Measurements from ENCODE around the gene TRIM26.
"Not testable (repeated sequence)": the region's sequence is repeated elsewhere in the genome, so short reads cannot be mapped to it uniquely, and the experiment has no call there.

TRIM26 gene

DNA sequence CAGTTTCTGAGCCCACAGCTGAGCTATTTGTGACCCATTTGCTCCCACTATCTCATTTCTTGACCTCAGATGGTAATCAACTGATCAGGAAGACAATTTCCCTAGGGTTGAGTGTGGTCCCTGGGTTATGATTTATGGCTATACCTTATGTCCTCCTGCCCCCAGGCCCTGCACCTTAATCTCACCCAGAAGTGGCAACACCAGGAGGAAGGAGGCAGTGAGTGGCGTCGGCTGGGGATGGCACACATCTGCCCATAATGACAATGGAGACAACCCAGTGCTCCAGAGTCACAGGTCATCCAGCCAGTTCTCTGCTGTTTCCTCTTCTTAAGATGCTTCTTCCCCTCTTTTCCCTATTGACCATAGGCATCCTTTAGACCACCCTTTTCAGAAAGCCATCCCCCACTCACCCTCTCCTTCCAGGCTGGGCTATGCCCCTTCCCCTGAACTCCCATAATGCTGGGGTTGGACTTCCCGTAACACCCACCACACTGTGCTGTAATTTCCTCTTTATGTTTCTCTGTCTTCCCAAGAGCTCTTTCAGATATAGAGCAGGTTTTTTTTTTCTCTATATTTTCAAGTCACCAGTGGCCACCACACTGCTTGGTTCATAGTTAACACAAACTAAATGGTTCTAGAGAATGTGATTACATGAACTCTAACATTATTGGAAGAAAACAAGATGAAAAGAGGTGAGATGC lies 60.1 kb downstream of the TRIM26 start:
- no peak for DNase-seq

DNA sequence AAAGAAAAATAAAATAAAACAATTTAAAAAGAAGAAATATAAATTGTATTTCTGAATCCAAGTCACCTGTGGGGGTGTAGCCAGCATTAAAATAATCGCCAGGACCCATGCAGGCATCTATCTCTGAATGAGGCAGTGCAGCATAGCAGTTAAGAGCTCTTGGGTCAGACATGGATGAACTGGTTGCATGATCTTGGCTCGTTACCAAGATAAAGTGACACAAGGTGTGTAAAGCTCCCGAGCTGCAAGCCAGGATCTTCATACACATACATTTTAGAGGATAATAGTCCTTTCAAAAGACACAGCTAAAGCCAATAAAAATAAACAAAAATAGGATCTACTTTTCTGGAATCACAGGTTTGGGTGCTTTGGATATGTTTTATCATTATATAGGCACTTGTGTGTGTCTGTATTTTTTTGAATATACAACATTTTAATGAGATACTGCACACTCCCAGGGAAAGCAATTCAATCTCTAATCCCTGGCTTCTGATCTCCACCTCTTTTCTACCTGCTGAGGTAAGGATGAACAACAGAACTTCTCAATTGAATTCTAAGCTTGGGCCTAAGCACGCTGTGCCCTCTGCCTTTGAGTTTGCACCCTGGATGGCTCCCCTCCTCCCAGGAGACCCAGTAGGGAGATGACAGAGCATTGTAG lies 61.1 kb downstream of the TRIM26 start:
- no peak for DNase-seq

GRCh38 chr6:30151580-30151979 lies 61.6 kb downstream of the TRIM26 start:
- DNase-seq: no peak

DNA sequence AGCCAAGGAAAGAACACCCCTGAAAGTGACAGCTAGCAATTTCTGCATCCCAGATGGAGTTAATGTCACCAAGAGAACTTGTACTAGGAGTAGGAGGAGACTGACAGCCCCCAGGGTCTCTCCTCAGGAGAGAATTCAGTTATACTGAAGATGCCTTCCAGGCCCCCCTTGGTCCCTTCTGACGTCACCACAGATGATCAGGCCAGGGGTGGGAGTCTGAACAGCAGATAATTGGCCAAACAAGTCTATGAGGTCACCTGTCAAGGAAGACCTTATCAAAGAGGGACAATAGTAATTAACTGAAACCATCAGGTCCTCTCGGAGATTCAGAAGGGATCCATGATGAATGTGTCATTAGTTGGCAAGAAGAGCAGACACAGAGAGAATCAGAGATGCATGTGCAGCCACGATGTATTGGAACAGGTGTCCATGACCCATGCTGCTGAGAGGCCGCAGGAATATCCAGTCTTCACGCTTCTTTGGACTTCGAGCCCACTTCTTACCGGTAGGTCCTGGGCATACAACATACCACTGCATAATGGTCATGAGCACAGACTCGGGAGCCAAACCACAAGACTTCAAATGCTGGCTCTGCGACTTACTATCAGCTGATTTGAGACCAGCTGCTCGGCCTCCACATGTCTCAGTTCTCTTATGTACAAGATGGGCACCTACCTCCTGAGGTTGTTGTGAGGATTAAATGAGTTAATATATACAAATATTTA lies 62.4 kb downstream of the TRIM26 start:
- DNase-seq: no peak

DNA sequence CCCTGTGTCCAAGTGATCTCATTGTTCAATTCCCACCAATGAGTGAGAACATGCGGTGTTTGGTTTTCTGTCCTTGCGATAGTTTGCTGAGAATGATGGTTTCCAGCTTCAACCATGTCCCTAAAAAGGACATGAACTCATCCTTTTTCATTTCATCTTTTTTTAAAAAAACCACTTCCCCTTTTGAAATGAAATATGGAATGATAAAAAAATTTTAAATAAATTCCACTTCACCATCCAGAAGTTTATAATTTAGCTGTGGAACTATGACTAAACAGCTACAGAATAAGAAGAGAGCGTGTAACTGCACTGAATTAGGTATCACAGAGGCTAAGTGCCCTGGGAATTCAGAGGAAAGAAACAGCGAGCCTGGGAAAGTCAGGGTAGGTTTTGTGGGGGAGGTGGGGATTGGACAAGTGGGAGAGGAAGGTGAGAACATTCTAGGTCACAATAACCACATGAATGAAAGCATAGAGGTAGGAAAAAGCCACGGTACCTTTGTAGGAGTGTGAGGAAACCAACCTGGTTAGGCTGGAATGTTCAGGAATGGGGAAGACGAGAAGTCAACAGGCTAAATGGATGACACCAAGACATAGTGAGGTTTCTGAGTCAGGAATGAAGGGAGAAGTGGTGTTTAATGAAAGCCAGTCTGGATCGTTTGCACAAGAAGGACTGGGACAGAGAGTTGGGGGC lies 63.2 kb downstream of the TRIM26 start:
- DNase-seq: no peak

DNA sequence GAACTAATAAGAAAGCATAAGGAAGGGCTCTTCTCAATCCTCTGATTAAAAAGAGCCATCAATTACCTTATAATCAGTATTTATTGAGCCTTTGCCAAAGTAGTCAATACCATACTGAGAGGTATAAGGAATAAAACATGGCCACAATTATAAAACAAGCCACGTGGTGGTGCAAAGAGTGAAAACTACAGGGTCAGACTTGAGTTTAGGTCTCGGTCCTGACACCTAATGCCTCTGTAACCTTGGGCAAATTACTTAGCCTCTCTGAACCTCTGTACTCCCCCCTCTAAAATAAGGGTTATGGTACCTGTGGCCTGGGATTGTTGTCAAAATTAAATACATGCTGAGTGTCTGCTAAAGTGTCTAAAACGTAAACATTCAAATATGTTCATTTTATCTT lies 64.0 kb downstream of the TRIM26 start:
- DNase-seq: no peak

- DNase-seq: no peak
These were observed 66.1 kb downstream of the TRIM26 start for GRCh38 chr6:30147096-30147495.

GRCh38 chr6:30145818-30146217 lies 67.4 kb downstream of the TRIM26 start:
- no peak for DNase-seq

- DNase-seq: no peak
These were observed 68.4 kb downstream of the TRIM26 start for GRCh38 chr6:30144811-30145210.

GRCh38 chr6:30143780-30144179 lies 69.4 kb downstream of the TRIM26 start:
- no peak for DNase-seq

DNA sequence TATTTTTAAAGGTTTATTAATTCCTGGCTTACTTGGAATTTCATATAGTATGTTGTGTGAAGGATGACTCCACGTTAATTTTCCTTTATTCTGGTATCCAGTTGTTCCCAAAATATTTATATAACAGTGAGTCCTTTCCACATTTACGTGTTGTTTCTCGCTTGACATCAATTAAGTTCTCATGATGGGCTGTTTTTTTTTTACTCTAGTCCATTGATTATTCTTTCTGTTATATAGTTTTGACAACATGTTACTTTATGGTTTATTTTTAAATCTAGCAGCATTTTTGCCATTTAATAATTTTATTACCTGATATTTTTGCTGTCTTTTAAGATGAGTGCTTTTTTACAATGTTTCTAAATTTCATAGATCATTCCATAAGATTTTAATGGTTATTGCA lies 70.5 kb downstream of the TRIM26 start:
- DNase-seq: no peak

GRCh38 chr6:30140240-30140639 lies 73.0 kb downstream of the TRIM26 start:
- not testable (repeated sequence) for DNase-seq

DNA sequence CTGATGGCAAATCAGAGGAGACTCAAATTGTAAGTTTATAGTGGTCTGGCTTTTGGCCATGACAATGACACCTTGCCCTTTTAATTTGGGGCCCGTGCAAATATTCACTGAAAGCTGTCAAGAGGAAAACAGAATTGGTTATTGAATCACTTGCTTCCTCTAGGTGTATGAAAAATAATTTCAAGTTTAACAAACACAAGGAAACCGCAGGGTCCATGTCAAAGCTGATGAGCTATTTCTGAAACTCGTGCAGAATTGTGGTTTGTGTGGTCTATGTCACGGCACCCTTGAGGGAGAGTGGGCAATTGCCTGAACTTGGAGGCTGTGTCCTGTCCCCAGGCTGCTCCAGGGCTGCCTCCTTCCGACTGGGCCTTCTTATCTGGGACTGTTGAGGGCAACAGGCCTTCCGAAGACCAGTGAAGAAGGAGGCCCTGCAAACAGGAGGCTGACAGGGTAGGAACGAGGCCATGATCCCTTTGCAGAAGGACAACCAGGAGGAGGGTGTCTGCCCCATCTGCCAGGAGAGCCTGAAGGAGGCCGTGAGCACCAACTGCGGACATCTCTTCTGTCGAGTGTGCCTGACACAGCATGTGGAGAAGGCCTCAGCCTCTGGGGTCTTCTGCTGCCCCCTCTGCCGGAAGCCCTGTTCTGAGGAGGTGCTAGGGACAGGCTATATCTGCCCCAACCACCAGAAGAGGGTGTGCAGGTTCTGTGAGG lies 76.5 kb downstream of the TRIM26 start:
- DNase-seq: no peak

- no peak for DNase-seq
These were observed 77.4 kb downstream of the TRIM26 start, which contains the start of gene TRIM40 for GRCh38 chr6:30135757-30136156. TRIM40 (plus strand) TSS chr6:30136140; CDS start chr6:30137037, 897 bp downstream.

DNA sequence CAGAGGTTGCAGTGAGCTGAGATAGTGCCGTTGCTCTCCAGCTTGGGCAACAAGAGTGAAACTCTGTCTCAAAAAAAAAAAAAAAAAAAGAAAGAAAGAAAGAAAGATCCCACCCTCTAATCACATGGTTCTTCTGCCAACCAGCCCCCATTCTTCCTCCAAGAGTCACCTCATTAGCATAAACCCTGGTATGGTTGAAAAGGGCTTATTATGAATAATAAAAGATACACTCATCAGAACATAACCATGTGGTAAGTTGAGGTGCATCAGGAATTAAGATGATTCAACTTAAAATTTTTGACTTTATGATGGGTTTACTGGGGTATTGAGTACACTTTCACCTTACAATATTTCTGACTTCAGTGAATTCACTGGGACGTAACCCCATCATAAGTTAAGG lies 78.1 kb downstream of the TRIM26 start:
- no peak for DNase-seq

Measured in stimulated activated CD4-positive, alpha-beta T cell treated with anti-CD3 and anti-CD28 coated beads, Interleukin-4, amount 100 ng/mL, for 4 hours (primary cell).